ENCODE data around the gene PEX6.
"Not testable (repeated sequence)": the region's sequence is repeated elsewhere in the genome, so short reads cannot be mapped to it uniquely, and the experiment has no call there.

Gene PEX6

DNA sequence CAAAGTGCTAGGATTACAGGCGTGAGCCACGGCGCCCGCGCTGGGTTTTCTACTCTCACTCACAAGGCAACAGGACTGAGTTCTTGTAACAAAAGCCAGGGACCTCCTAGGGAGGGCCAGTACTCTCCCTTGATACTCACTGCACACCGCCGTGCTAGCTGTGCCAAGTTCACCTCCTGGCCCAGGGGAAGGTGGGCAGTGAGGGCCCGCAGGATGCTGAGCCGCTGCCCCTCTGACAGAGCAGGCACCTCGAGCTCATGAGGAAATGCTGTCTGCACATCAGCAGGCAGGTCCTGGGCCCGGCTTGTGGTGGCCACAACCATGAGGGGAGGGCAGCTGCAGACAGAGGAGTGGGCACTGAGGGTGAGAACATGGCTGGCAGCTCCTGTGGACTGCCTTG, 11.8 kb downstream of the PEX6 start:
- no peak for DNase-seq (ENCODE audit: low read depth in 2 of 2)

DNA sequence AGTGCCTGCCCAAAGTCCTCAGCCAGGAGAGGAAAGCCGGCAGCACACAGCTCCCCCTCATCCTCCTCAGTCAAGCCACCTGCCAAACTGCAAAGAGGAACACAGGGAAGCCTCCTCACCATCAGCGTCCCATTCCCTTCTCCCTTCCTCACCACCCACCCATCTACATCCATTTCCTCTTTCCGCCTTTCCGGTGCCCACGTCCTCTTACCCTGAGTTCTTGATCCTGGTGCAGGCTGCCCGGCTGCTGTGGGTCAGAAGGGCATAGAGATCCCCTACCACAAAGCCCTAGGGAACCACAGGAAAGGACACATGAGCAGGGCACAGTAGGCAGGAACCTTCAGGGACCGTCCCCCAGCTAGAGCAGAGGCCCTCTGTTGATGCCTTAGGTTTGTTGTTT, 12.4 kb downstream of the PEX6 start:
- no peak for DNase-seq (ENCODE audit: low read depth in 2 of 2)

DNA sequence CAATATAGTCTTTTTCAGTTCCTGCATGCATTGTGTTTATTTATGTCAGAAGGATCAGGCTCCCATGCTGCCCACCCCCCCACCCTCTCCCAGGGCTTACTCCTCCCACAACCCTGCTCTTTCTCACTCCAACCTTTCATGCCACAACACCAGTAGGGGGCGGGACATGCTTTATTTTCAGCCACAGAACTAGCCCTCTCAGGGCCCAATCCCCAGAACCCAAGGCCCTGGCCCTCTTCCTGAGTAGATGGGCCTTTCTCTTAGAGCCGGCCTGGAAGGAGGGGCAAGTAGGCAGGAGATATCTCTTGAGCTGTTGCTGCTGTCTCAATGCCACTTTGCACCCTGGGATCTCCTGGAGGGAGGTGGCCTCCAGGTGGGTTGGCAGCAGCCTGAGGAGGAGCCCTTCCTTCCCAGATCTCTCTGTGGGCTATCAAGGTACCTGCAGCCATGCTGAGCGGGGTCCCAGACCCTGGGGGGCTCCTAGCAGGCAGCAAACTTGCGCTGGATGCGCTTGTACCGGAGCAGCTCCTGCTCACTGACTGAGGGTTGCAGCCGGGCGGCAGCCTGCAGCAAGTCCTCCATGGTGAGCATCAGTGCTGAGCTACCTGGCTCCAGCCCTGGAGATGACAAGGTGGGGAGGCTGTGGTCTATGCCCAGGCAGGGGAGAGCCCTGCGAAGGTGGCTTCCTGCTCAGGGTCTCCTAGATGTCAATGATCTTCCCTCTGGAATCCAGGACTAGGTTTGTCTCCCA, 15.0 kb downstream of the PEX6 start:
- DNase-seq (ENCODE audit: low read depth in 2 of 2) = no peak

DNA sequence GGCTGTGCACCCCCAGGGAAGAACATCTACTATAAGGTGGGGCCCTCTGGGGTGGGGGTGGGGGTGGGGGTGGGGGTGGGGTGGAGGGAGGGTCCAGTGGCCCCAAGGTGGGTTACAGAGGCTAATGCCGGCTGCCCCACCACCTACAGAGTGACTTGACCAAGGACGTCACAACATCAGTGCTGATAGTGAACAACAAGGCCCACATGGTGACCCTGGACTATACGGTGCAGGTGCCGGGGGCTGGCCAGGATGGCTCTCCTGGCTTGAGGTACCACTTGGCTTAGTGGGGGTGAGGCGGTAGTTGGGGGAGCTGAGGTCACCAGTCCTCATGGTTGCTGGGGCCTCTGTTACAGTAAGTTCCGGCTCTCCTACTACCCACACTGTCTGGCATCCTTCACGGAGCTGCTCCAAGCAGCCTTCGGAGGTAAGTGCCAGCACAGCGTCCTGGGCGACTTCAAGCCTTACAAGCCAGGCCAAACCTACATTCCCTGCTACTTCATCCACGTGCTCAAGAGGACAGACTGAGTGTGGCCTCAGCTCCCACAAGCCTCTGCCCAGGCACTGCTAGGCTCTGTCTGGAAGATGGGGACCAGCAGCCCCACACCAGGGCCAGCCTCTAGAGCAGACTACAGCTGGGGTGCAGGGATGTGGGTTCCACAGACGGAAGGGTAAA, 15.7 kb downstream of the PEX6 start:
- DNase-seq (ENCODE audit: low read depth in 2 of 2) = no peak

DNA sequence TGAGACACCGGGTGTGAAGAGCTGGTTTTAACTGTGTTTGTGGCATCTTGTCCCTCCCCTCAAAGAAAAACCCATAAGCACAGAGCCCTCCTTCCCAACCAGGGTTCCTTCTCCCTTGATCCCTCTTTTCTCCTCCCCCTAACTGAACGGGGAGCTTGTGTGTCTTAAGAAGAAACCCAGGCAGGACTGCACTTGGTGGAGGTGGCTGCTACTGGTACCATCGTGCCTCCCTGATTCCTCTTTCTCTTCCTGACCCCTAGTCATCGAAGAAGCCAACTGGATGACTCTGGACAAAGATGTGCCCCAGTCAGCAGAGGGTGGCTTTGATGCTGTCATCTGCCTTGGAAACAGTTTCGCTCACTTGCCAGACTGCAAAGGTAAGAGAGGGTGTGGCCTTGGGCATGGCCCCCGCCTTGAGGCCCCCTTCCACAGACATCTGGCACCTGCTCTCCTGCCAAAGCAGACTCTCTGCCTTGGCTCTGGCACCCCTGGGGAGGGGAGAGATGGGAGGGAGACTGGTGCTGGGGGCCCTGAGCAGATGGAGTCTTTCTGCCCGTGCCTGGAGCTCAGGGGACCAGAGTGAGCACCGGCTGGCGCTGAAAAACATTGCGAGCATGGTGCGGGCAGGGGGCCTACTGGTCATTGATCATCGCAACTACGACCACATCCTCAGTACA, 16.3 kb downstream of the PEX6 start:
- DNase-seq (ENCODE audit: low read depth in 2 of 2) = no peak

DNA sequence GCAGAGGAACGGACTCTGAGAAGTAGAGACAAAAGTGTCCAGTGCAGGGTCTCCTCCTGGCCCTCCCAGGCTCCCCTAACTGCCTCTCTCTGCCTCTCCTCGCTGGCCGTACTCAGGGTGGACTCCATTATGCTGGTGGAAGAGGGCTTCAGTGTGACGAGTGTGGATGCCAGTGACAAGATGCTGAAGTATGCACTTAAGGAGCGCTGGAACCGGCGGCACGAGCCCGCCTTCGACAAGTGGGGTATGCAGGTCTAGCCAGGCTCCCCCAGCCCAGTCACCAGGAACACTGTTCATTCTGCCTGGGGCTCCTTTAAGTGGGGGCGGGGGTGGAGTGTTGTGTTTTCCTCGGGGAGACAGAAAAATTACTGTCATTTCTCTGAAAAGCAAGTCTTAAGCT, 16.9 kb downstream of the PEX6 start:
- no peak for DNase-seq (ENCODE audit: low read depth in 2 of 2)

DNA sequence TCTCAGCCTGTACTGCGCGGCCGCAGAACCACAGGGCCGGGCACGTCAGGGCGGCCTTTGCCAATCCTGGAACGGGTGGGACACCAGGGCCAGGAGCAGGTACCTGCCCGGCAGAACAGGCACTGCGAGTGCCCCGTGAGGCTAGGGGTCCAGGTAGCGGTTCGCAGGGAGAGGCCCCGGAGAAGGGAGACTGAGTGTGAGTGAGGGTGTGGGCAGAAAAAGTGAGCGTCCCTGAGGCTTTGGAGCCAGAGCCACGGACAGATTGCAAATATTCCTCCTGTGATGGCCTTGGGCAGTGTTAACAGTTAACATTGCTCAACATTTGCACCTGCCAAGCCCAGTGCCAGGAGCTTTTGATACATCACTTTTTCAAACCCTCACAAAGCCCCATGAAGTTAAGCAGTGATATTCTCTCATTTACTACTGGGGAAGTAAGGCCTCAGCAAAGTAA, 17.9 kb downstream of the PEX6 start:
- DNase-seq (ENCODE audit: low read depth in 2 of 2) = no peak

DNA sequence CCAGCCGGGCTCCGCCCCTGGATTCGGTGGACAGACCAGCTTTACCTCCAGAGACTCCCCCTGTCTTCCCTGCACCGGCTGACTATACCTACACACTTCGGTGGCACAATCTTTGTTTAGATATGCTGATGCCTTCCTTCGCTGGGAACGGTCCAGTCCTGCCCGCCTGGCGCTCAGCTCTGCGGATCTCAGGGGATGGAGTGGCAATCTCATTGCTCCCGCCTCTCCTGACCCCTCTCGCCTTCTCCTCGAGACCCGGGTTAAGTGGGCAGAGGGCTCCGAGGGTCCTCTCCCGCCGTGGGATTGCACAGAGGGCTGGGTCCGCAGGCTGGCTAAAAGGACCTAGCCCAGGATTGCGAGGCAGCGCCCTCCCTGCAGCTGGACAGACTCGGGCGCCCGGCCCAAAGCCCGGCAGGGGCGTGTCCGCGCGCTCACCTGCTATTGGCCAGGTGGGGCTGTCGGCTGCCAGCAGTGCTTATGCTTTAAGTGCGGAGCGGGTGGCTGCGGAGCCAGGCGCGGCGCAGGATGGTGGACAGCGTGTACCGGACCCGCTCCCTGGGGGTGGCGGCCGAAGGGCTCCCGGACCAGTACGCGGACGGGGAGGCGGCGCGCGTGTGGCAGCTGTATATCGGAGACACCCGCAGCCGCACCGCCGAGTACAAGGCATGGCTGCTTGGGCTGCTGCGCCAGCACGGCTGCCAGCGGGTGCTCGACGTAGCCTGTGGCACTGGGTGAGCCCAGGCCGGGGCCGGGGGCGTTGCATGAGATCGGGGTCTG, 18.6 kb downstream of the PEX6 start, which contains the start of gene GNMT:
Gene GNMT (plus strand): TSS at position 512 of the 777 bp plus-strand sequence. CDS start 14 bp downstream, at position 526.
- DNase-seq (ENCODE audit: low read depth in 2 of 2) = no peak

GRCh38 chr6:42959917-42960242, 19.1 kb downstream of the PEX6 start:
- DNase-seq (ENCODE audit: low read depth in 2 of 2) = no peak

GRCh38 chr6:42958125-42958524, 20.9 kb downstream of the PEX6 start:
- no peak for DNase-seq (ENCODE audit: low read depth in 2 of 2)

DNA sequence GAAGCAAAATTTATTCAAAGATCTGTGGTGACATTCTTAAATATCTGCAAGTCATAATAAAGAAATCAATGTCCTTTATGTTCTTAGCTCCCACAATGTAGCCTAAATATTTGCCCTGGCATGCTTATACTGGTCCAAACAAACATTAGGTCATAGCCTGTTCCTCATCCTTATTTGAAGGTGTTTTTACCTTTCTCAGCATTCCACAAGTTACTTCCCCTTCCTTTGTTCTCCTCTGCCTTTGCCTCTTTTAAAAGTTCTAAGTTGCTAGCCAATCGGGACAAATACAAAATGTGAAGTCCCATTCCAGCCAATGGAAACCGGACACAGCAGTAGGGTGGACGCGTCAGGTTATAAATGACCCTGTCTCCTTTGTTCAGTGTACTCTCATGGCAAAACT, 24.6 kb downstream of the PEX6 start:
- DNase-seq (ENCODE audit: low read depth in 2 of 2) = not testable (repeated sequence)

DNA sequence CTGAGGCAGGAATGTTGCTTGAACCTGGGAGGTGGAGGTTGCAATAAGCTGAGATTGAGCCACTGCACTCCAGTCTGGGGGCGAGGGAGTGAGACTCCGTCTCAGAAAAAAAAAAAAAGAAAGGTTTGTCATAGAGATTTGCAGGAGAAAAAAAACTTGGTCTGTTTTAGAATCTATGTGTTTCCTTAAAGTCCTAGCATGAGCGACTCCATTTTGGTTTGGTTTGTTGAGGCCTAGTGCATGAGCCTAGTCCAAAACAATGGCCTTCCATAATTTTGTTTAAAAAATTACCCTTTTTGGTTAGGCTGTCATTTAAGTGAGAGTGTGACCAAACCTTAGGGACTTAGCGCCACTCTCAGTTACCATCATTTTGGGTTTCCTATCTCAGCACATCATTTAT, 26.6 kb downstream of the PEX6 start:
- DNase-seq (ENCODE audit: low read depth in 2 of 2) = no peak

DNA sequence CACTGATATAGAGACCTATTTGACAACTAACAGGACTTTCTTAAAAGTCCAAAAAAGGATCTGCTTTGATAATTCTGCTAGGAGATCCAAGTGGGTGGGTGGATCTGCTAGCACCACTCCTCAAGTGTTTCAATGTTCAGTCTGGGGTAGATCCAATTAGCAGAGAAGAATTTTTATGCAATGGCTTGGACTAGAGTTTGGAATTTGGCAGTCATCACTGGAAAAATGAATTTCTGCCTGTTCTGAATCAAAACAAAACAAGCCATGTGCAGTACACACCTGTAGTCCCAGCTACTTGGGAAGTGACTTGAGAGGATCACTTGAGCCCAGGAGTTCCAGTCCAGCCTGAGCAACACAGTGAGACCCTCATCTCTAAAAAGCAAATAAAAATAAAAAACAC, 31.0 kb downstream of the PEX6 start:
- DNase-seq (ENCODE audit: low read depth in 2 of 2) = no peak

- DNase-seq (ENCODE audit: low read depth in 2 of 2) = no peak
Measured at GRCh38 chr6:42942444-42942843, 36.5 kb downstream of the PEX6 start.

DNA sequence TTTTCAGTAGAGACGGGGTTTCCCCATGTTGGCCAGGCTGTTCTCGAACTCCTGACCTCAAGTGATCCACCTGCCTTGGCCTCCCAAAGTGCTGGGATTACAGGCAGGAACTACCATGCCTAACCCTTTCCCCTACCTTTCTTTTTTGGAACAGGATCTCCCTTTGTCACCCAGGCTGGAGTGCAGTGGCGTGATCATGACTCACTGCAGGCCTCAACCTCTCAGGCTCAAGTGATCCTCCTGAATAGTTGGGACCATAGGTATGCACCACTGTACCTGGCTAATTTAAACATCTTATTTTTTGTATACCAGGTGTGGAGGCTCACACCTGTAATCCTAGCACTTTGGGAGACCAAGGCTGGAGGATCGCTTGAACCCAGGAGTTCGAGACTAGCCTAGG, 37.6 kb downstream of the PEX6 start:
- not testable (repeated sequence) for DNase-seq (ENCODE audit: low read depth in 2 of 2)

GRCh38 chr6:42940493-42941045, 38.4 kb downstream of the PEX6 start:
- no peak for DNase-seq (ENCODE audit: low read depth in 2 of 2)

DNA sequence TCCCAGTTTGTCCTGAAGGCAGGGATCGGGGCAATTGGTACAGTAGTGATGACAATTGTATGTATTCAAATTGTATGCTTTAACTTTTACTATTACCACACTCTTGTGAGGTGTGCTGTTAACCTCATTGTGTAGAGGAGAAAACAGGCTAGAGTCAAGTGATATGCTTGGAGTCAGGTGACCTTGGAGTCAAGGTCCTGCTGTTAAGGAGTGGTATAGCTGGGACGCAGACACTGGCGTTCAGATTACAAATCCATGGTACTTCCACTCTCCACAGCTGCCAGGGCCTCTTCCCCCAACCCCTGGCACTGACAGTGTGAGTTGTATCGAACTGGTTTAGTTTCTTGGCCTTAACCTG, 39.2 kb downstream of the PEX6 start:
- no peak for DNase-seq (ENCODE audit: low read depth in 2 of 2)

DNA sequence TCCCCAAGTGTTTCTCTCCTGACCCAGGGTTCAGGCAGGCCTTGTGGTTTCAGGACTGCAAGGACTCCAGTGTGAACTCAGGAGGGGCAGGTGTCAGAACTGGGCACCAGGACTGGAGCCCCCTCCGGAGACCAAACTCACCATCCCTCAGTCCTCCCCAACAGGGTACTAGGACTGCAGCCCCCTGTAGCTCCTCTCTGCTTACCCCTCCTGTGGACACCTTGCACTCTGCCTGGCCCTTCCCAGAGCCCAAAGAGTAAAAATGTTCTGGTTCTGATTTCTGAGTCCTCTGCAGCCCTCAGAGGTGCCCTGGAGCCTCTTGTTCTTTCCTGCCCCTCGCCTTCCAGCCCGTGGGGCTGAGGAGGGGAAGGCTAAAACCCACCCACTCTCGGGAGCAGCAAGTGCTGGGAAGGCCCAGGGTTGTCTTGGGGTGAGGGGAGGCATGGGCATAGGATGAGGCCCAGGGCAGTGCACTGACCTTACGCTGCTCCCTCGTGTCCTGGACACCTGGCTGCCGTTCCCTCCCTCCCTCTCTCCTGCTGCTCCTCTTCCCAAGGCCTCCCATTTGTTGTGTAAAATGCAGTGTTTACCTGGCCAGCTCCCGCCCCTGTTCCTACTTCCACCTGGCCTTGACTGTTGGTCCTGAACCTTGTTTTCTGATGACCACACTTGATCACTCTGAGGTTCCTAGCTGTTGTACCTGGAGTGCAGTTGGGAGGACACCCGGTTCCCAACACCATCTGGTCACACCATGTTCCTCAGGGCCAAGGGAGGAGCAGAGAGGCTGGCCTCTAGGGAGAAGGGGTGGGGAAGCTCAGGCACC, 39.8 kb downstream of the PEX6 start:
- DNase-seq (ENCODE audit: low read depth in 2 of 2) = no peak

DNA sequence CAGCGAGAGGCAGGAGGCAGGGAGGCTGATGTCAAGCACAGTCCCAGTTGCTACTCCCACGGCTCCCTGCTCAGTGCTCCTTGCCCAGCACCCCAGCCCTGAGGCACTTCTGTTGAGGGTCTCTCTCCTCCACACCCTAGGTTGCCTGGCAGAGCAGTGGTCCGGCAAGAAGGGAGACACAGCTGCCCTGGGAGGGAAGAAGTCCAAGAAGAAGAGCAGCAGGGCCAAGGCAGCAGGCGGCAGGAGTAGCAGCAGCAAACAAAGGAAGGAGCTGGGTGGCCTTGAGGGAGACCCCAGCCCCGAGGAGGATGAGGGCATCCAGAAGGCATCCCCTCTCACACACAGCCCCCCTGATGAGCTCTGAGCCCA, 40.6 kb downstream of the PEX6 start:
- no peak for DNase-seq (ENCODE audit: low read depth in 2 of 2)

DNA sequence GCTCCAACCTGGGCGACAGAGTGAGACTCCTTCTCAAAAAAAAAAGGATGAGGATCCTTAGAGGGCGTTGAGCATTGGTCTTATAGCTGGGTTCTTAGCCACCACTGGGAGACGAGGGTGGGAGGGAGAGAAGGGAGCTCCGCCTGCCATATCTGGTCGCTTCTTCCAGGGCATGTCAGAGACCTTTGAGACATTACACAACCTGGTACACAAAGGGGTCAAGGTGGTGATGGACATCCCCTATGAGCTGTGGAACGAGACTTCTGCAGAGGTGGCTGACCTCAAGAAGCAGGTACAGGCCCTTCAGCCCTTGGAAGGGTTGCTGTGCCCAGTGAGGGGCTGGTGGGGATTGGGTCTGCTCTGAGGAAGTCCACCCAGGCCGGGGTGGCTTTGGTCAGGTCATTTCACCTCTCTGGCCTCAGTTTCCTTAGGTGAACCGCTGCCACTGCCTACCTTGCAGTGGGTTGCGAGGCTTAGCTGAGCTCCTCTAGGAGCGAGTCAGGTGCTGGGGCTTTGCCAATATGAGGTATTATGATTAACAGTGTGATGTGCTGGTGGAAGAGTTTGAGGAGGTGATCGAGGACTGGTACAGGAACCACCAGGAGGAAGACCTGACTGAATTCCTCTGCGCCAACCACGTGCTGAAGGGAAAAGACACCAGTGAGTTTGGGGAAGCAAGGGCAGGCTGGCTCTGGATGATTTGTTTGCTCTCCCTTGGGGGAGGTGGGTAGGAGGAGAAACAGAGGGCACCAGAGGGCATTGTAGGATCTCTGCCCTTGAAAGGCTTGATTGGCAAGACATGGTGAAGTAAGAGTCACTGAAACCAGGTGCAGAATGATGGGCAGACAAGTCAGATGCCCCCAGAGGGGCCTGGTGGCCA, 41.2 kb downstream of the PEX6 start:
- no peak for DNase-seq (ENCODE audit: low read depth in 2 of 2)

All from activated CD8-positive, alpha-beta memory T cell treated with anti-CD3 and anti-CD28 coated beads for 4 hours (primary cell).